Glutamatergic neuron (in vitro differentiated cells): ENCODE results near the gene EHD3. TPM values are rescaled to one million over a fixed set of nuclear protein-coding genes. Genes with fewer than 3 reads are reported as not detected.

Source experiments
- DNase-seq: peaks from one replicate; pipeline ENCODE4 v3.0.0; 2022
- H3K27ac Mint-ChIP-seq: one replicate; pipeline ENCODE4 v1.8.0; 2020; ENCODE audit warnings: mild to moderate bottlenecking, mixed read lengths, inconsistent platforms; ENCODE audit not compliant: unreplicated experiment
- H3K27me3 Mint-ChIP-seq: one replicate; pipeline ENCODE4 v1.8.0; 2020; ENCODE audit warnings: mild to moderate bottlenecking, moderate library complexity, mixed read lengths, inconsistent platforms; ENCODE audit not compliant: unreplicated experiment
- H3K36me3 Mint-ChIP-seq: one replicate; pipeline ENCODE4 v1.8.0; 2020; ENCODE audit warnings: mild to moderate bottlenecking, mixed read lengths, inconsistent platforms; ENCODE audit not compliant: unreplicated experiment
- H3K4me1 Mint-ChIP-seq: one replicate; pipeline ENCODE4 v1.8.0; 2020; ENCODE audit warnings: mild to moderate bottlenecking, low read depth, mixed read lengths, inconsistent platforms; ENCODE audit not compliant: unreplicated experiment
- H3K4me3 Mint-ChIP-seq: one replicate; pipeline ENCODE4 v1.8.0; 2020; ENCODE audit warnings: mild to moderate bottlenecking, mixed read lengths, inconsistent platforms; ENCODE audit not compliant: unreplicated experiment
- H3K9me3 Mint-ChIP-seq: one replicate; pipeline ENCODE4 v1.8.0; 2020; ENCODE audit warnings: mild to moderate bottlenecking, moderate library complexity, mixed read lengths, inconsistent platforms; ENCODE audit not compliant: unreplicated experiment
- CTCF ChIP-seq: fragments of 200-600 bp; sonication (generic); IDR thresholded peaks from one replicate; pipeline ENCODE4 v1.5.0; 2021; ENCODE audit not compliant: partially characterized antibody, unreplicated experiment
- total RNA-seq: library from RNA; stranded (reverse); fragmentation: NEBNext Ultra II Directional; extraction: Animal tissue kit (Norgen Biotek cat#: 25700); gene quantifications from one replicate; pipeline ENCODE4 v1.2.1, GENCODE V29; 2021; ENCODE audit not compliant: unreplicated experiment

Gene EHD3
- total RNA-seq, 1 donor from 2014 or later, result 11.5 TPM

GRCh38 chr2:31222071-31222470, 11.9 kb upstream of the EHD3 start:
- Mint-ChIP-seq H3K27ac (no peak overlapping the region), H3K4me3 (no peak overlapping the region), H3K27me3 (no peaks in the 10 kb centered on the region), H3K4me1 (no peaks in the 10 kb centered on the region), H3K9me3 (no peaks in the 10 kb centered on the region), H3K36me3 (no peaks in the 10 kb centered on the region)
- DNase-seq, result no peak
- no peak for TF ChIP-seq CTCF

GRCh38 chr2:31223026-31223425, 10.9 kb upstream of the EHD3 start:
- H3K4me3 Mint-ChIP-seq, result no peak overlapping the region
- no peaks in the 10 kb centered on the region for H3K4me1 Mint-ChIP-seq
- H3K27me3 Mint-ChIP-seq, result no peaks in the 10 kb centered on the region
- no peaks in the 10 kb centered on the region for H3K36me3 Mint-ChIP-seq
- no peak for DNase-seq
- TF ChIP-seq CTCF, result no peak
- H3K9me3 Mint-ChIP-seq, result no peaks in the 10 kb centered on the region
- no peak overlapping the region for H3K27ac Mint-ChIP-seq

- Mint-ChIP-seq H3K36me3 (no peaks in the 10 kb centered on the region), H3K4me3 (no peak overlapping the region), H3K27me3 (no peaks in the 10 kb centered on the region), H3K4me1 (no peaks in the 10 kb centered on the region), H3K27ac (no peak overlapping the region), H3K9me3 (no peaks in the 10 kb centered on the region)
- TF ChIP-seq CTCF, result no peak
- DNase-seq, result no peak
These were observed 10.2 kb upstream of the EHD3 start for GRCh38 chr2:31223749-31224148.

GRCh38 chr2:31226266-31226665, 7.7 kb upstream of the EHD3 start:
- no peaks in the 10 kb centered on the region for H3K4me1 Mint-ChIP-seq
- no peak overlapping the region for H3K27ac Mint-ChIP-seq
- H3K4me3 Mint-ChIP-seq, result no peak overlapping the region
- no peaks in the 10 kb centered on the region for H3K27me3 Mint-ChIP-seq
- H3K9me3 Mint-ChIP-seq, result no peaks in the 10 kb centered on the region
- H3K36me3 Mint-ChIP-seq, result no peaks in the 10 kb centered on the region
- no peak for DNase-seq
- no peak for TF ChIP-seq CTCF

GRCh38 chr2:31227110-31227509, 6.8 kb upstream of the EHD3 start:
- no peak for DNase-seq
- Mint-ChIP-seq H3K4me3 (no peak overlapping the region), H3K27me3 (no peaks in the 10 kb centered on the region), H3K27ac (no peak overlapping the region), H3K4me1 (no peaks in the 10 kb centered on the region), H3K9me3 (no peaks in the 10 kb centered on the region), H3K36me3 (no peaks in the 10 kb centered on the region)
- TF ChIP-seq CTCF, result no peak
